HG02973 (cell line): ENCODE data around the gene ZNF618.

Experiments used
- ATAC-seq: cut with Tn5 transposase; IDR thresholded peaks from one replicate; pipeline ENCODE4 v1.9.1; 2021; ENCODE audit warnings: moderate library complexity; ENCODE audit not compliant: unreplicated experiment

Gene ZNF618

DNA sequence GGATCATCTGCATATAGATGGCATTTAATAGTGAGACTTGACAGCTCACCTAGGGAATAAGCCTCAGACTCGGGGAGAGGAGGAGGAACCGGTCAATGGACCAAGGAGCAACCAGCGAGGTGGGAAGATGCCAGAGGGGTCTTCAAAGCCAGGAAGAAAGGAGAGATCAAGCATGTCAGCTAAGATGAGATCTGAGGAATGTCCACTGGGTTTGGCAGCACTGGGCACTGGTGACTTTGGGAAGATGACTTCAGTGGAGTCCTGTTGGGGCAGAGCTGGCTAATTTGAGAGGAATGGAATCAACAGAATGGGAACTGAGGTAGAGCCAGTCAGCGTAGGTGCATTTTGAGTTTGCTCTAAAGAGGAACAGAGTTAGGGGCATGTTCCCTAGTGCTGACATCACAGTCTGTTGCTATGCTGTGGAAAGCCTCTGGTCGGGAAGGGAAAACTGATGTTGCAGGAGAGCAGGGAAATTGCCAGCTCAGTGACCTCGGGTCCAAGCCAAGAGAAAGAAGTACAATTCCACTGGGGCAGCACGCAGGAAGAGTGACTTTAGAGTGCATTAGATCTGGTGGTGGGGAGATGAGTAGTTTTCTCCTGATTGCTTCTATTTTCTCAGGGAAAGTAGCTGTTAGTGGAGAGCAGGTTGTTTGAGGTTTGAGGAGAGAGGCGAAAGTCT lies 56.9 kb downstream of the ZNF618 start:
- no peak for ATAC-seq

DNA sequence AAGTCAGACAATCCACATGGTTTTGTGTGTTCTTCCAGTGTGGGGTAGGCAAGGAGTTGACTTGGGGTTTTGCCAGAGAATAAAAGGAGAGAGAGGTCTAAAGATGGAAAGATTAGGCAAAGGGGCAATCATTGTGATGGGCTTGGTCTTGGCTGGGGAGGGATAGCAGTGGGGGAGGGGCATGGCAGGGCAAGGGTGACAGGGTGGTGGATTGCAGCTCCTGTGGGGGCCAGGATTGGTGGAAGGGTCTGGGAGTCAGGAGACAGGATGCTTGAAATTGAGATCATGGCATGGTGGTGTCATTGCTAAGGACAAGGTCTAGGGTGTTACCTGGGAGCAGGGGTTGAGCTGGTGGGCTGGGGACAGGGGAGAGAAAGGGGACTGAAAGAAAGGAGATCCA lies 57.6 kb downstream of the ZNF618 start:
- no peak for ATAC-seq

DNA sequence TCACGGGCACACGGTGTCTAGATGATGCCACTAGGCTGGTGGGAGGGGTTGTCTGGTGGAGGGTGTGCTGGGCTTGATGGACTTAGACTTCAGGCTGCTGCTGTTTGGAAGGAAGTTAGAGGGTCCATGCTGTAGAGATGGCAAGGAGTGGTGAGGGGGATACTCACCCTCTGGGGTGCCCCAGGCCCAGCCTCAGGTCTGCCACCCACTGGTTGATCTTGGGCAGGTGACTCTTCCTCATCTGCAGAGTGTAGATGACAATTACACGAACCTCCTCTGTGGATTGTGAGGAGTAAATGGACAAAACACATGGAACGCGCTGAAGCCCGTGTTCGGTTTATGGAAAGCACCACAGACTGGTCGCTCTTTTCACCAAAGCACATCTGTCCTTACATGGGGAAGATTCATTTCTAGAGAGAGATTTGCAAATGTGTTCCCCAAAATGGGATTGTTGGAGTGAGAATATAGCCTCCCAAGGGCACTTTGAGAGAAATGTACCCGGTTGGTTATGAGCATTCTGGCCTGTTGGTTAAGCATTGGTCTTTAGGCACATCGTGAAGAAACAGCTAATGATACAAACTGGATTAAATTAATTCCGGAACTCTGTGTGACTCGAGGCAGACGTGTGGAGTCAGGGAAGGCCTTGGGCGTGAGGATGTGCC lies 58.2 kb downstream of the ZNF618 start:
- ATAC-seq = no peak

DNA sequence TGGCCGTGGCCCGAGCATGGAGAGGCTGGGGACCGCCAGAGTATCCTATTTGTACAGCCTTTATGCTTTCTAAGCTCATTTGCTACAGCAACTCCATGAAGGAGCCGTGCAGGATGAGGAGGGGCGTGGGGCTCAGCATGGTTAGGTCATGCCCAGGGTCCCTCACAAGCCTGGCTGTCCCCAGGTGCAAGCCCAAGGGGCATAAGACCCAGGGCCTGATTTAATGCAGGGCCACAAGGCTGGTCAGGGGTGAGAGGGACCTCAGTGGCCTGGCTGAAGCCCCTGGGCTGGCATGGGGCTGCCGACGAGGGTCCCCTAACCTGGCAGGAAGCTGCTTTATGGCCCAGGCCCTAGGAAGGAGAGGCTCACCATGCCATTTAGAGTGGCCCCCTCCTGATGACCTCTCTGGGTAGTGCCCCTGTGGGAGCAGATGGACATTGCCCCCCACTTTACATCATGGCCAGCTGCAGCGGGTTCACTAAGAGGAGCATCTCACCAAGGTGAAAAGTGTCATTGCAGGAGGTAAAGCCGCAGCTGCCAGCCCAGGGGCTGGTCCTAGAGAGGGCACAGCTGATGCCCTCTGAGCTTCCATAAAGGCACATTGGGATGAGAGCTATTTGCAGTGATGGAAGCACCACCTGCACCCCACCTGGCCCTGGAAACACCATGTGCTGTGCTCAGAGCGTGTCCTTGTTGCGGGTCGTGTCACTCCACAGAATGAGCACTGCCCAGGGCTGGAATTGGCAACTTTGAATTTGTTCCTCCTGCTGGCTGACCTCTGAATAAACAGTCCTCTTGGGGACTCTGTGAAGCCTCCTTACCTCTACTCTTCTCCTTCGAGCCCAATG lies 58.9 kb downstream of the ZNF618 start:
- ATAC-seq = no peak

DNA sequence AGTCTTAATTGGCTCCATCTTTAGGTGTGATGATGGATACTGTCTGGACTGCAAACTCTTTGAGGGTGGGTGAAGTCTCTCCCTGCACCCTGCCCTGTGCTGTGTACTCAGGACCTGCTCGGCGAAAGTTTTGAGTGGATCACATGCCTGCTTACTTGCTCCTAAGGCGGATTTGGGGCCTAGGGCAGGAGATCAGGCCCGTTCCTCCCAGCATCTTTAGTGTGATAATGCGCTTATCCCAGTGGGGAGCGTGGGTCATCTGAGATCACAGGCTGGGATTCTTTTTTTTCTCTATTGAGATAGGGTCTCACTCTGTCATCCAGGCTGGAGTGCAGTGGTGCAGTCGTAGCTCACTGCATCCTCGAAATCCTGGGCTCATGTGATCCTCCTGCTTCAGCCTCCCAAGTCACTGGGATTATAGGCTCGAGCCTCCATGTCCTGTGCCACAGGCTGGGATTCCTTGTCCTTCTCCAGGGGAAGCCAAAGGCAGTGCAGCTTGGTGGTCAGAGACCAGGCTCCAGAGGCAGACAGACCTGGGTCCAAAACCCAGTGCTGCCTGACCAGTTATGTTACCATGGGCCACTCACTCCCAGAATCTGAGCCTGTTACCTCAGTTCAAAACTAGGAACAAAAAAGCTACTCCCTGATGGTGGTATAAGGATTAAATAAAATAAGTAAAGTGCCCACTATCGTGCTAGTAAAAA lies 59.7 kb downstream of the ZNF618 start:
- no peak for ATAC-seq

DNA sequence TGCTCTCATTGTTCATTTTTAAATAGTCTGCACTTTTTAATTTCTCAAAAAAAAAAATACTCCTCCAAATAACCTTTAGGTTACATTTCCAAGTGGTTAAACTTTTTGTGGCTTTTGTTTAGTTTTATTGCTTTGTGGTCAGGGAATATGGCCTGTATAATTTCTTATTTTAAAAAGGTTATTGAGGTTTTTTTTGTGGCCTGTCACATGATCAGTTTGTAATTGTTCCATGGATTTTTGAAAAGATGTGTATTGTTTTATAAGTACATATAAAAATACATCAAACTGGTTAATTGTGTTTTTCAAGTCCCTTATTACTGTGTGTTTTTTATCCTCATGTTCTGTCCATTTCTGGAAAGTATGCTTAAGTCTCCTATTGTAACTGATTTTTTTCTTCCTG lies 64.0 kb downstream of the ZNF618 start:
- ATAC-seq = no peak

DNA sequence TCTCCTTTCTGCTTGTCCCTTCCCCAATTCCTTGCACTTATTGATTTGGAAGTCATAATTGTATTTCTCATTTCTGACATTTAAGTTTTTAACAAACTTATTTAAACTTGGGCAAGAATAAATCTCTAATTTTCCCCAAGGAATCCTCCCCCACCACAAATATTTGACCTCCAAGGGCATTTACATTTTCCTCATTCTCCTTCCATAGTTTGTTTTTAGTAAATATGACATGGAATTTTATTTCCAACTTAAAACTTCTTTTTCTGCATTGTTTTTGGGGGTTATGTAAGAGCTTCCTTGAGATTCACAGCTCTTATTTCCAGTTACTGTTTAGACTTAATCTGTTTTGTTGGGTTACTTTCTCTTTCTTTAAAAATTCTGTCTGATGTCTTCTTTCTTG lies 64.9 kb downstream of the ZNF618 start:
- ATAC-seq = no peak

DNA sequence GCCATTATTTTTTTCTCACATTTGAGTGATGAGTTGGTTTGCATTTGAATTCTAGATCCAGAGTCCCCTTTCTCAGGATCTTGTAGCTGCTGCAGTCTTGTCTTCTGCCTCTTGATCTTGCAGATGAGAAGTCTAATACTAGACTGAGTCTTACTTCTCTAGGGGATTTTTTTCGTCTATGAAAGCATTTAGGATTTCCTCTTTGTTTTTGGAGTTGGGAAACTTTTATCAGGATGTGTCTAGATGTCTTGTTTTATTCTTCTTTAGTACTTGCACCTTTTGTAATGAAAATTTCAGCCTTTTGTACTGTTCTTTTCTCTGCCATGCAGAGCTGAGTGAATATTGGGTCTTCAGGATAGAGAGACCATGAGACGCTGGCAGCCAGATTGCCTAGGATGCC lies 65.4 kb downstream of the ZNF618 start:
- ATAC-seq = no peak

DNA sequence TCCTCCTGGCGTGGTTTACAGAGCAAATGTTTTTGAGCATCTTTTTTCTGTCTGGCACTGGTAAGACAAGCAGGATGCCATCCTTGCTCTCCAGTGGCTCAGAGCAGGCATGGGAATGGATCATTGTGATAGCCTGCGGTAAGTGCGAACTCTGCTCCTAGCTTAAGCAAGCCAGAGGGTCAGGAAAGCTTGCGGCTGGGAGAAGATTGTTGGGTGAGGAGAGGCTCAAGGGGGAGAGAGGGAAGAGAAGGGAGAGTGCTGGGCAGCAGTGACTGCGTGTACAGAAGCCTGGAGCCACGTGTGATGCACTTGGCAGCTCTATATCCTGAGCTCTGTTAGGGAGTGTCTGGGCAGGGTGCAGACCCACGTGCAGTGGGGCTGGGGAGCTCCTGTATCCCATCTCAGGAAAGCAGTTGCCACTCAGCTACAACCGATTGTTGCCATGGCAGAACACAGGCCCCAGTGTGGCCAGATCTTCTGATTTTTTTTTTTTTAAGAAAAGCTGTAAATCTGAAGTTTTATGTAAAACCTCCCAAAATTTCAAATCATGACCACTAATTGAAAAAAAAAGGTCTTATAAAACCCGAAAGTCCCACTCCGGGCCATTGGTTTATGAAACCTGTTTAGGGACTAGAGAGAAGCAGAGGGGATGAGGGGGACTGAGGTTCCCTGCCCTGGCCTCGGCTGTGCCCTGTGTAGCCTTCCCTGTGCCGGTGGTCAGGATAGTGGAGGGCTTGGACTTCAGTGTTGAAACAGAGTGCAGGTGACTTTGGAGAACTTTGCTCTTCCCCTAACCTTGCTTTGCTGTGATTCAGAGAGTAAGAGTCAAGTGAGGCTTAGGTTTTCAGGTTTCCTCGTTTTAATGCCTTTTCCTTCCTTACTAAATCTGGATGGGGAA lies 67.3 kb downstream of the ZNF618 start:
- ATAC-seq = no peak

DNA sequence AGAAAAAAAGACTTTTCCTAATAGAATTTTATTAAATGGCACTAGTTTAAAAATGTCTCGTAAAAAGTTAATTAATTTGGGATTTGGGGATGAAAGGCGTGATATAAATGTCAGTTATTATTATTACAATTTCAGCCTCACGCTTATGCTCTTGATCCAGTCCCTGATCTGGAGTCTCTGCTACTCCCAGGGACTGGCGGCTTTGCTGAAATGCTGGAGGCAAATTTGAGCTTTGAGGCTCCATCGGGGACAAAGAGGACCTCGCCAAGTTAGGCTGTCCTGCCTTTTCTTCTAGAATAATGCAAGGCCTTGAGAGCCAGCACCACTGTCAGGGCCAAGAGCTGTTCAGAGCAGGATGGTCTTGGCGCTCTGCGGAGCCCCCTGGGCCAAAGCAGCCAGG lies 69.7 kb downstream of the ZNF618 start:
- ATAC-seq = no peak

DNA sequence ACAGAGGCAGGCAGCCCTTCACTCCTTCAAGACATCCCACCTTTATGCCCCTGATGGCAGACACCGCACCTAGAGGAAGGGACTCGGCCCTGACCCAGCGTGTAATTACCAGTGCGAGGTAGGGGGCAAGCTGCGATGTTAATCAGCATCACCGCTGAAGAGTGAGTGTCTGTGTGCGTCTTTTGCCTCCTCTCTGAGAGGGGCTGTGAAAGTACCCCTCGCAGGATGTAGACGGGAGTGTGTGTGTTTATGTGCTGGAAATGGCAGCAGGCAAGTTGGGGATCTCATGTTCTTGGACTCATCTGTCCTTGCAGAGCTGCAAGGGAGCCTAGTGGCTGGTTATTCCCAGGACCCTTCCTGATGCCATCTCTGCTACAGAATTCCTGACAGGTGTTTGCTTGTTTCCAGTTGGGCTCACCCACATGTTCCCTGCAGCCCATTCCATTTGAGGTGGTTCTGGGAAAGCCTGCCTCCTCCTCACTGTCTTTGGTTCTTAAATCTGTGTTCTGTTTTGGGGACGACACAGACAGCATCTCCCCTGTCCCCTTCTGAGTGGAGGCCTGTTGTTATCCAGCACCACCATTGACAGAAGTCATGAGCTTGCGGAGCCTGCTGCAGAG lies 70.5 kb downstream of the ZNF618 start:
- ATAC-seq = no peak

DNA sequence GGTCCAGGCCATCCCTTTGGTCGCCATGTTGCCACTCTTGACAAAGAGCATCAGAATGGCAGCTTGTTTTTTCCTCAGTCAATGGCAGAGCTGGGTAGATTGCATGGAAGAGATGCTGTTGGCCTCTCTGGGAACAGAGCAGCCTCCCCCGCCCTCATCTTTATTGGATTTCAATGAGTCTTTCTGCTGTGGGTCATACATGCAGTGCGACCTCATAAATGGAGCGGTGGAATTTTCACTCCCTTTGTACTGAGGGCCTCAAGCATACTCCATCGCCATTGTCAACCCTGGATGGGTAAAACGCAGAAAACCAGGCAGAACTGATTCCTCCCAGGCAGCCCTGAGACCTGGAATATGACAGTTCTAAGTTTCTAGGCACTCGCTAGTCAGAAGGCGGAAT lies 71.8 kb downstream of the ZNF618 start:
- no peak for ATAC-seq

DNA sequence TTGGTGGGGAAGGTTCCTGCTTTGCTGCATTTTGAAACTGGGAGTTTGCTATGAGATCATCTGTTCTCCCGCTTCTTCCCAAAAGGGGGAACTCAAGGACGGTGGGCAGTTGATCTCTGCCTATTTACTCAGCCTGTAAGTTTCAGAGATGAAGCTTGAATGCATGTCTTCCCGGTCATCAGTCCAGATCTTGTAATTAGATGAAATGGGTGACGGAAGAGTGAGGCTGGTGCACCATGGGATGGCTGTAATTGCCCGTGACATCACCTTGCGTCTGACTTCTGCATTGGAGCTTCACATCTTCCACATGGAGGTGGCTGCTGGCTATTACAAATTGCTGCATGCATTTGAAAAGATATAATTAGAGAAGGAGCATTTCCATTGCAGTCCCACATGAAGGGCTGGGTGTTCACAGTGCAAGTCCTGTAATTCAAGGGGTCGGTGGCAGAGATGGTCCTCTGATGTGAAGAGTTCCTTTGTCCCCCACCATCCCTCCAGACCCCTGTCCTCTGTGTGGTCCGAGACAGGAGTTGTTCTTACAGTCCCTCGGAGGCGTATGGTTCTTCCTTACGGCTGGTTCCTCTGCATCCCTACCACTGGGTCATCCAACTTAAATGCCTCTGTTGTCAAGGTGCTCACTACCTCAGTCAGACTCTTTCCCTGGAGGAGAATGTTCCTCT lies 72.9 kb downstream of the ZNF618 start:
- ATAC-seq = no peak

DNA sequence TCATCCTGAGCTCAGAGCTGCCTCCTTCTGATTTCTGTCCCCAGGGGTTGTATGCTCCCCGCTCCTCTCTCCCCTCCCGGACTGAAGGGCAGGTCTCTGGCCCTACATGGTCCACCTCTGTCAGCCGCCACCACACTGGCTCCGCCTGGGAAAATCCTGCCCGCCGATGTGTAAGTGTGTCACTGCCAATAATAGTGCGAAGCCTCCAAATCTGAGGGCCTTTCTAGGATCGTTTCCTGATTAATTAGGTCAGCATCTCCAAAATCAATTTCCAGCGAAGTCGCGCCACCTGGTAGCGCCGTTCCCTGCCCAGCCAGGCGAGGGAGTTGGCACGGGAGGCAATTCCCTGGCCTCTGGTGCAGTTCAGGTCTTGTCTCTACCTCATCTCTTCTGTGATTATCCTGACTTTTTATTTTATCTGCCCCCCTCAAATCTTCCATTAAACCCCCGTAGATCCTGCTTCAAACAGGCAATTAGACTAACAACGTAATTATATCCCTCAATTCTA lies 73.5 kb downstream of the ZNF618 start:
- ATAC-seq = no peak

DNA sequence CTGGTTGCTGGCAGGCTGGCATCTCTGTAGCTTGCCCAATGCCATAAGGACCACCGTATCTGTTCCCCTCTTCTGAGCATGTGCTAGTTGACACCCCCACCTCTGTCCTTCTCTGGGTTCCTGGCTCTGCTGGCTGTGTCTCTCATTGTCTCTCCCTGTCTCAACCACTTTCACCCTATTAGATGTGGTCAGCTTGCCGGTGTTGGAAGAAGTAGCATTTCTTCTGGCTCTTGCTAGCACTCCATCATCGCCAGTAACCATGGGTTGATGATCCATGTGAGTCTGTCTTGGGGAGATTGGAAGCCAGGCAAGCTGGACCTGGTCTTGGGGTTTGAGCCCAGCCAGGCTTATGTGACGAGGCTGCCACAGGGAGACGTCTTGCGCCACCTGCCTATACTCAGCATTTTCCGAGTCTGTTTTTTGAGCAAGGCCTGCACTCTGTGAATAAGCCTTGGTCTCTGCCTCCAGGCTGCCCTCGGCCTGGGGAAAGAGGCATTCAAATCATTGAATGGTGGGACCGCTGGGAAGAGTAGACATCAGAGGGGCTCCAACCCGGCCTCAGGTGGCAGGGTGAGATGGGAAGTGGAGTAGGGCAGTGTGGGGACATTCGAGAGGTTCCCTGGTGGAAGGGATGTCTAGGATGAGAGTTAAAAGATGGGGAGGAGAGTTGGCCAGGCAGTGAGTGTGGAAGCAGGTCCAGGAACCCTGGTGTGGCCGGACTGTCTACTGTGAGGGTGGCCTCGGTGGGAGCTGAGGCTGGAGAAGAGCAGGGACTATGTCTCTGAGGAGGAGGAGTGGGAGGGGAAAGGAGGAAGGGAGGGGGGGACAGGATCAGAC lies 74.3 kb downstream of the ZNF618 start:
- no peak for ATAC-seq

DNA sequence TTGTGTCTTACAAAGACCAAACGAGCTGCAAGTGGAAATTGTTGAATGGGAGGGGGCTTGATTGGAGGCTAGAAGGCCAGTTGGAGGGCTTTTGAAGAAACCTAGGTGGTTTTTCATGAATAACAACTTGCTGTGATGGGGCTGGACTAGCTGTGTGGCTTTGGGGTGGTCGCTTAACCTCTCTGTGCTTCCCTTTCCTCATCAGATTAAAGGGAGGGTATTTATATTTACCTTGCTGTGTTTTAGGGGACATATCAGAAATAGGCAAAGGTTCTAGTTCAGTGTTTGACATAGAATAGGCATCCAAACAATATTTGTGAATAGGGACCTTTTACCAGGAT lies 74.9 kb downstream of the ZNF618 start:
- ATAC-seq = no peak

DNA sequence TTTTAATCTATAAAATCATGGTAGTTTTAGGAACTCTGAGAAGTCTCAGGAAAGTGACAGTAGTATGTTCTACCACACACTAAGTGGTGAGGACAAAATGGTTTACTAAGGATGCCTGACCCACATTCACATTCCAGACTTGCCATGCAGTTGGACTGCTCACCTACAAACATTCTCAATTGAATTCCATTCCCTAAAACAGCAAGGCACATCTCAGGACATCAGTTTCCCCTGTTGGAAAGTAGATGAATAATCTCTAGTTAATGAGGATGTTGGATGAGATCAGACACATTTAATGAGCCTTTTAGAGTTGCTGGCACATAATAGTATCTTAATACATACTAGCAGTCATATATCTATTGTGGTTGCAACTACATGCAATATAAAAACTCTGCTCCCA lies 76.6 kb downstream of the ZNF618 start:
- ATAC-seq = no peak

DNA sequence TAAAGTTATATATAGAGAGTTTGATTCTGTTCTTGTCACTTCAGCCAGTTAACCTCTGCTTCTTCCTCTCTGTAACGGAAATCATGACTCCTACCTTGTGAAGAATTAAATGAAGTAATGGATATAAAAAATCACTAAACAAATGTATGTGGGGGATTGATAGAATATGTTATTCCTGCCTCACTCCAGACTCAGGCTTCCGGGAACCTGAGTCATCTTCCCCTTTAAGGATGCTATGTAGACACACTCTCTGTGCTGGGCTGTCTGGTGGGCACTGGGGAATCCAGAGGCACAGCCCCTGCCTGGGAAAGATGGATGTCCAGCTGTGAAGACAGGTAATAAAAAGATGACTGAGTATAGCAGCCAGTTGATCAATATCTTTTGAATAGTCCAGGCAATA lies 77.4 kb downstream of the ZNF618 start:
- no peak for ATAC-seq
